ENCODE results near the gene RIT2.

Gene RIT2

DNA sequence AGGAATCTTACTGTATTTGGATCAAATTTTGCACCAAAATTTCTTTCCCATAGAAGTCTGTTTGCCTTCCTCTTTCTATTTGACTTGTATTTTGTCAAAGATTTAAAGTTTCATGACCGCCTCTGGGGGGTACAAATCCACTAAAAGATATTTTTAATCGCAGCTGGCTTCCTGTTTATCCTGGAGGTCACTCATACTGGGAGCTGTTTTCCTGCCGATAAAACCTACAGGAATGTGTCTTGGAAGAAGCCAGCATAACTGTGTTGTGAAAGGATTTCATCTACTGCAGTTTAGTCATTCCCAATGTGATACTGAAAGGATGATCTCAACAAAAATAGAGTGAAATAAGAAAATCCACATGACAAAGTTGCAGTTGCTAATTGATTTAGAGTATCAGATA lies 184.0 kb downstream of the RIT2 start:
- DNase-seq (ENCODE audit: low read depth, low spot score), result no peak

DNA sequence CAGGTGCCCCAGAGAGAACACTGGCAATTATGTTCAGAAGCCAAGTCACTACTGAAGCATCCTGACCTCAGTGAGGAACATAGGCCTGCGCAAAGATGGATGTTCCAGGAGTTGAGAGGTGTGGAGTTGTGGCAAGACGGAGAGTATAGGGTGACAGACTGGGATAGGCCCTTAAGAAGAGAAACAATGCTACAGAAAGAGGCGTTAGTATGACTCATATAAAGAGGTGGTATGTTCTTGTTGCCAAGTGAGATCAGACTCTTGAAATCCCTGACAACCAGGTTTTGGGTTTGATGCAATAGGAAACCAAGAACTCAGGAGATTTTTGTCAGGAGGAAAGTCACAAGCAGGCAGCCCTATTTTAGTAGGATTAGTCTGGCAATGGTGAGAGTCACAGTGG lies 185.6 kb downstream of the RIT2 start:
- DNase-seq (ENCODE audit: low read depth, low spot score), result no peak

DNA sequence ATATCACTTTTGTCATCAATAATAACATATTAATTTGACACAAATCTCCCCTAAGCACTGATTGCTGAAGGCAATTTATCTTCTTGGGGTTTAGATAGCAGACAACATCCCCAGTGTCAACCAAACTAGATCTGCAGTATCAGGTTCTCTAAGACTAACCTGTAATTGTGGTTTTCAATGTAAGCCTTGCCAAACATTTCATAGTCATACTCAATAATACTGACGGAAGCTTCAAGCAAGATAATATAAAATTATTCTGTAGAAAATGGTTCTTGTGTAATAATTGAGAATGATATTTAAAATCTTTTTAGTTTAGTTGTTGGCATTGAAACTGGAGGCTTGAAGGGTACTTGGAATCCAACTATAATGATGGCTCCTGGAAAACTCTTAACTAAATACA lies 186.3 kb downstream of the RIT2 start:
- no peak for DNase-seq (ENCODE audit: low read depth, low spot score)

DNA sequence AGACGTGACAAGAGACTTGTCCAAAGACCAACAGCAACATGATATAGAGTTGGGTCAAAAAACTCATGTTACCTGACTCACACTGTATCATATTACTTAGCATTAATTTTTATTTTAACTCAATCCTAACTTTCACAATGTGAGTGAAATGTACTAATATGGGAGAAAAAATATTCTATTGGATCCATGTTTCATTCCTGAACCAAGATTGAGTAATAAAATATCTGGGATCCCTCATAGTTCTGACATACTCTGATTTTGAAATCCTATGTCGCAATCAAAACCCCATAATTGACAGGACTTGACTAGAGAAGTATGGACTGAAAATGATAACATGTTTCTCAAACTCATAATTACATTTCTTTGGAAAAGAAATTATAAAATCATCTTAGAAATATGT lies 190.4 kb downstream of the RIT2 start:
- DNase-seq (ENCODE audit: low read depth, low spot score), result no peak

DNA sequence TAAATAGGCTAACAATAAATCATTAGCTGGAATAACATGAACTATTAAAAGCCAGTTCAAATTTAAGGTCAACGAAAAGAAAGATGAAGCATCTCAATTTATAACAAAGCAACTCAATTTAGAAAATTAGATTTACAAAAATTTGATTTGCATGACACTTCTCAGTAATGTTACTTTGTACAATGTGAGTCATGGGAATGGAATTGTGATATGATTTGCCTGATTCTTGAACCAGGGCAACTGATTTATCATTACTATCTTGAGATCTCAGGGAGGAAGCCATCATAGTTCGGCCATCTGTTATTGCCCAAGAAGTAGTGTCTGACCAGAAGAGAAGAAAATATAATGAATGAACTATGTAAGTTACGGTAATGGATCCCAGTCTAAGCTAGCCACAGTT lies 193.1 kb downstream of the RIT2 start:
- no peak for DNase-seq (ENCODE audit: low read depth, low spot score)

DNA sequence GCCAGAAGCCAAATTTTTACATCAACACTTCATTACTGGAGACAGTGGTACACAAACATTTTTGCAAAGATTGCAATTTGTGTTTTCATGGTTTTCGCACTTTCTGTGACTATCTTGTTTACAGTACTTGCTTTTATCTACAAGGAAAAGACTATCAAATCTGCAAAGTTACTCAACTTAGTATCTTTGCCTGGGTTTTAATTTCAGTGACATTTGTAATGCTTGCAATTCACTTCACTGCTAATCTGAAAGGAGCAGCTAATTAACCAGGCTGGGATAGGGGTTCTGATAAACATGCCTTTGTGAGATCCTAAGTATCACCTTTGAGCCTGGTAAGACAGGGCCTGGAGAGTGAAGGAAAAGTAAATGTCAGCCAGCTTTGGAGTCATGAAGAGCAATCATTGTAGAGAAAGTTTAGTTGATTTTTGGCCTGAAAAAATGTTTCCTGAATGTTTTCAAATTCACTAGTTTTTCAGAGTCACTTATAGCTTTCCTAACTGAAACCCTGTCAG lies 194.2 kb downstream of the RIT2 start:
- DNase-seq (ENCODE audit: low read depth, low spot score), result no peak

DNA sequence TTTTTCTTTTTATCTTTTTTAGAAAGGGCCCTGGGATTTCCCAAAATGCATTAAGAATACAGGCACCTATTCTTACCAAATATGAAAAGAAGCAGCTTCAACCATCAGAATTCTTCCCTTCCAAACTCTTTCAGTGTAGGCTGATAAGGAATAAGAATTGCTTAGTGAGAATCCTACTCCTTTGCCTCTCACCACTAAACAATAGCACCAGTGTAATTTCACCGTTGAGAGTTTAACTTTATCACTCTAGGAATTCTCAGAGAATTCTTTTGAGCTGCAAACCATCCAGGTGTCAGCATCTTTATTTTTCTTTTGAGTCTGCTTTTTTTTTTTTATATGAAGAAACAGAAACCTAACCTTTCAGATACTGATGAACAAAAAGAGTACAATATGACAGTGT lies 194.9 kb downstream of the RIT2 start:
- no peak for DNase-seq (ENCODE audit: low read depth, low spot score)

DNA sequence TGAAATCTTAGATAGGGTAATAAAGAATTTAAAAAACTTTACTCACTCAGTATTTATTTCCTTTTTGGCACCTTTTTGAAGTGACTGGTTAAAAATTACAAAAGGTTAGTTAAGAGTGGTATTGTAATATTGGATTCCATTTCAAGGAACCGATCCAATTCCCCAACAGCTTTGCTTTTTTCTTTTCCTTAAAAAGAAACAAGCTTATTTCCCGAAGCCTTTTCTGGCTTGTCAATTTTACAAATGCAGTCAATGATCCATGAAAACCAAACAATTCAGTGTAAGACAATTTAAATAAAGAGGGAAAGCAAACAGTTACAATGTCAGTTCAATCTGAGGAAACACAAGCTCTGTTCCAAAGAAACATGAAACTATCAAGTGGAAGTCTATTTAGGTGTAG lies 200.2 kb downstream of the RIT2 start:
- DNase-seq (ENCODE audit: low read depth, low spot score), result no peak

DNA sequence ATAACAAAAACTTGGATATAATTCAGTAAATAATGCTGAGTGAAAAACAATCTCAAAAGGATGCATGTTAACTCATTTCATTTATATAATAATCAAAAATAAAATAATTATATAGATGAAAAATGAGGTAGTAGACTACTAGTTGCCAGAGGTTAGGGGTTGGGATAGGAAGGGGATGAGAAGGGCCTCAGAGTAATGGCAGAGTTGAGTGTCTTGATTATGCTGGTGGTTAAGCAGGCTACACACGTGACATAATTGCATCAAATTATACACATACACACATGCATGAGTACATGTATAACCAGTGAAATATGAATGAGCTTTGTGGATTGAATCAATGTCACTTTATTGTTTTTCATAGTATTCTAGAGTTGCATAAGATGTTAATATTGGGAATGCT lies 201.0 kb downstream of the RIT2 start:
- no peak for DNase-seq (ENCODE audit: low read depth, low spot score)

DNA sequence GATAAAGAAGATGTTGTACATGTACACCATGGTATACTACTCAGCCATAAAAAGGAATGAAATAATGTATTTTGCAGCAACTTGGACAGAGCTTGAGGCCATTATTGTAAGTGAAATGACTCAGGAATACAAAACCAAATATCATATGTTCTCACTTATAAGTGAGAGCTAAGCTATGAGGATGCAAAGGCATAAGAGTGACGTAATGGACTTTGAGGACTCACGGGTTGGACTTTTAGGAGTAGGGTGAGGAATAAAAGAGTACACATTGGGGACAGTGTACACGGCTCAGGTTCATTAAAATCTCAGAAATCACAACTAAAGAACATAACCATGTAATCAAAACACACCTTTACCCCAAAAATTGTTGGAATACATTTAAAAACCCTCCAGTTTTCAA lies 206.4 kb downstream of the RIT2 start:
- DNase-seq (ENCODE audit: low read depth, low spot score), result no peak

DNA sequence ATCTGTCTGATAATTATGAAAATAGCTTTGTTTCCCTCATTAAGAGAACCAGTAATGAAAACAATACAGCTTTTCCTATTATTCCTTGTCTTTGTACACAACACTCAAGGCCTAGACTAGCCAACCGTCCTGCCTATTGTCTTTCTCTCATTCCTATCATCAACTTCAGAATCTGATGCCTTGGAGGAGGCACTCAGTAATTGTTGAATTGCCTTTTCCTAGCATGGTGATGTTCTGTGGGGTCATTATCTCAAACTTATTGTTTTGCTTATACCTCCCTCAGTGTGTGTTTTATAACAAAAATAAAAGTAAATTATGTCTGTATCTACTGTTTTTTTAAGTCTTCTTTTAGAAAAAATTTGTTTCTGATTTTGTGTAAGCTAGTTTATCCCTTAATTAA lies 208.7 kb downstream of the RIT2 start:
- DNase-seq (ENCODE audit: low read depth, low spot score), result no peak

DNA sequence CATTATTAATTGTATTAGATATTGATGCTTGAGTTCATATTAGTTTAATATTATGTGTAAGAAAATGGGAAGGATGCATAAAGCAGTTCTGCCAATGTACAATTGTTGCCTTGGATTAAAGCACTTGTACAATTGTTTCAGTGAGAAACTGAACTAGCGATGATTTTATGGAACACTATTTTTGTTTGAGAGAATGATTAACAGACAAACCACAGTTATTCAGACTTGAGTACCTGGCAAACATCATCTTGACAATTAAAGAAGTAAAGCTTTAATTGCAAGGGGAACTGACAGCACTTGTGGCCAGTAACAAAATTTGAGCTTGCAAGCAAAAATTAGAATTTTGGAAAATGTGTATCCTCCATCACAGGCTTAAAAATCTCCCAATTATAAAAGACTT lies 214.3 kb downstream of the RIT2 start:
- no peak for DNase-seq (ENCODE audit: low read depth, low spot score)

DNA sequence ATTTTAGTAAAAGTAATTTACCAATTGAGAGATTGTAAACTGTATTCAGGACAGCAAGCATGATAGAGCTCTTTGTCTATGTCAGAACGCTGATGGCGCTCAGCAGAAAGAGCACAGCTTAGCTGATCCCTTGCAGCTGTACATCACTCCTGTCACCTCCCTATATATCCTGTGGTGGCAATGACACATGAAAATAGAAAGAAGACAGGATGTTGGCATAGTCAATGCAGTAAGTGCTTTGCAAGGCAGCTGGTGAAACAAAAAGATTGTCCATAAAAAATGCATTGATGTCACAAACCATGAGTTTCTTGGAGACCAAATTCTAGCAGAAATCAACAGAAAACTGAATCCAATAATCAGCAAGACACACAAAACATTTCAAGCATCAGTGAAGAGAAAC lies 221.5 kb downstream of the RIT2 start:
- DNase-seq (ENCODE audit: low read depth, low spot score), result no peak

DNA sequence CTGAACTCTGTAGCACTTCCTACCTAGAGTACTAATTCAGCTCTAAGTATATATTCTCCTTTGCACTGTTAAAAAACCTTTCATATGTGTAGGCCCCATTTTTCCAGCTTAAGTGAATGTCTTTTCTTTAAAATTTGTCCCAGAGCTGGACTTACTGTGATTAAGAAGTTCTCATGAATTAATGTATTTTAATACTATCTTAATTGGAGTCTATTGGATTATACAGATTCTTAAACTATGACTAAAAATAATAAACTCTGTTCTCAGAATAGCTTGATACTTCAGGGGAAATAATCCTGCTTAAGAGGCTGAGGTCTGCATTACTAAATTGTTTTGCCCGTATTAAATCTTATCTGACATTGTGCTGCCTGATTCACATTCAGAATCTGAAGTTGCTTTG lies 223.3 kb downstream of the RIT2 start:
- no peak for DNase-seq (ENCODE audit: low read depth, low spot score)

DNA sequence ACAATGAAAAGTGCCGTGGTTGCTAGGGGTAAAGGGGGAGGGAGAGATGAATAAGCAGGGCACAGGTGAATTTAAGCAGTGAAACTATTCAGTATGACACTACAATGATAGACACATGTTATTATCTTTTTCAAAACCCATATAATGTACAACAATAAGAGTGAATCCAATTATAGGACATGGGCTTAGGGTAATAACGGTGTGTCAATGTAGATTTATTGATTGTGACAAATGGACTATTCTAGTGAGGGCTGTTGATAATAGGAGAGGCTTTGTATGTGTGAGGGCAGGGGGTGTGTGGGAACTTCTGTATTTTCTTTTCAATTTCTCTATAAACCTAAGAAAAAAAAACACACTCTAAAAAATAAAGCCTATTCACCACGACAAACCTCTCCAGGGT lies 223.8 kb downstream of the RIT2 start:
- DNase-seq (ENCODE audit: low read depth, low spot score), result no peak

DNA sequence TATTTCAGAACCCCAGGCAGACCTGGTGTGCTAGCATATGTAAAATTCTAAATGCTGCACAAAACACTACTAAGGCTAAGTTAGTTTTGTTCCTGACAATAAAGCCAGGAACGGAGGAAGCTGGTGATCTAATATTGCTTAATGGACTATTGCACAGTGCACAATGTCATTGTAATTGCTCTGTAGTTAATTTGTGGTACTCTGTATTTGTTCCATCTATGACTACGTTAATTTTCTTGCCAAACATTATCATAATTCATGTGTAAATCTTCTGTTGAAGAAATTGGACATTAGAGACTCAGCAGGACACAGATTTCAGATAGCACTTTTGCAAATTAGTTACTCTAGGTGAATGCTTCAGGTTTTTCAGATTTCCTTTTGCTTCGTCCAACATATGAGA lies 232.3 kb downstream of the RIT2 start:
- no peak for DNase-seq (ENCODE audit: low read depth, low spot score)

DNA sequence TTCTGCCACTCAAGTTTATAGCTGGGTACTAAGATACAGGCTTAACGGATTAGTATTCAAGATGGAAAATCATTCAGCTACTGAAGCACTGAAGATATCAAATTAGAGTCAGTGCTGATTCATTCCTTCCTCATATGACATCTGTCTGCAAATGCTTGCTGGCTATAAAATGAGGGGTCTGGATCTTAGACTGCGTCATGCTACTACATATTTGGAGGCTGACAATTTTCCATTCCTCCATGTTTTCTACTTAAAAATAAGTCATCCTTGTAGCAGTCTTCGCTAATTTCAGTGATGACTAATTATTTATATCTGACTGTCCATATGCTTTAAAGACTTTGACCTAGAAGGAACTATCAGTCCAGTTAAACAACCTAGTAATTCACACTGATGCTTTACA lies 233.4 kb downstream of the RIT2 start:
- no peak for DNase-seq (ENCODE audit: low read depth, low spot score)

DNA sequence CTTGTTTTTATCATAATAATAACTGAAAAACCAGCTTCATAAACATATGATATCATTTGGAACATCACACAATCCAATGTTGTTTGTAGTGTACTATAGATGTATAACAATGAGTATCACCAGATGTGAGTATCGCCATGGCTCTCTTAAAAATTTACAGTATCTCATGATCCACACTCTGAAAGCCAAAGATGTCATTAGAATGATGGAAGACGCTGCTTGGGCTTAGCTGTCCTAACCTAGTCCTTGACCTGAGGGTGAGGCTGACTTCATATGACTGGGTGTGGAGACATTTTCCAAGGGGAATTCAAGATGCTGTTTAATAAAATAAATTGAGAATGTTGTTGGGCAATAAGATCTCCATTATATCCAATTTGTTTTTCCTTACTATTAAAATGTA lies 242.6 kb downstream of the RIT2 start:
- no peak for DNase-seq (ENCODE audit: low read depth, low spot score)

DNA sequence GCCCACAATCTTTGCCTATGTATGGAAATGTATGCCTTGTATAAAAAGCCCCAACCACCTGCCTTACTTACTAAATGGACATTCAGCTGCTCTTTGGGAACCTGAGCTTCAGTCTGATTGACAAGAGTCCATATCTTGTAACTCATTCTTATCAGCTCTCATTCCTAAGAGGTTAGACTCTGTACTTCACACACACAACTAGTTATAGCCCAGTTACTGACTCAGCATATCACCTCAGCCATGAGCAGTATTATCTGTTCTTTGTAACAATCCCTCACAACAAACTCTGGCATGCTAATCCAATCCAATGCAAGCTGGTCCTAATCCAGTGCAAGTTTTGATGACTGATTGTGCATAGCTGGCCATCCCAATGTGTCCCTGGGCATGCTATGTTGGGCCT lies 250.6 kb downstream of the RIT2 start:
- DNase-seq (ENCODE audit: low read depth, low spot score), result no peak

DNA sequence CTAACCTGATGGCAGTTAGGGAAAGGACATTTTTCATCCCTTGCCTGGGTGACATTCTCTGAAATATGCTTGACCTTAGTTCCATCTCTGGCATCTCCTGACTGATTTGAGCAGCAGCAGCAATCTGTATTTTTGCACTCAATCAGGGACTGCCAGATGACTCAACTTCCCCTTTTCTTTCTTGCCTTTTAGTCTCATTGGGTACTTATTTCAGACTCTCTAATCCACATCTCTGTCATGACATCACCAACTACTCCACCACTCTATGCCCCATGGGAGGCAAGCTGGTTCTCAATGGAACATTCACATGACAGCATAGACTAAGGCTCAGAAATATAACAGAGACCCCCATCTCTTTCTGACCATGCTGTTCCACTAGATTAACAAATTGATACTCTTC lies 254.2 kb downstream of the RIT2 start:
- DNase-seq (ENCODE audit: low read depth, low spot score), result no peak

DNA sequence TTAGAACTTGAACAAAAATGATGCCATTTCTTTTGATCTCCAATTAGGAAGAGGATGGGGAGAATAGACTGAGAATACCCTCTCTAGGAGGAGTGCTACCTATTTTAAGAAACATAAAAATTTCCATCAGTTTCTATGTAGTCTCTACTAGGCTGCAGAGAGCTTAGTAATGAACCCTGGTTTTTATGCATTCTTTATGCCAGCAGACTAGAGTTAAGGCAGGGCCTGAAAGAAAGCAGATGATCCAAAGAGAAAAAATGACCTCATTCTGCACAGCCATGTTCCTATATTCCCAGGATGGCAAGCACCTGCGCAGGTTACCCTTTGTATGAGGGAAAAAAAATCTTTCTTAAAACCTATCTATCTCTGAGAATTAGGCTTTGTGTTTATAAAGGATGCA lies 254.9 kb downstream of the RIT2 start:
- DNase-seq (ENCODE audit: low read depth, low spot score), result no peak

DNA sequence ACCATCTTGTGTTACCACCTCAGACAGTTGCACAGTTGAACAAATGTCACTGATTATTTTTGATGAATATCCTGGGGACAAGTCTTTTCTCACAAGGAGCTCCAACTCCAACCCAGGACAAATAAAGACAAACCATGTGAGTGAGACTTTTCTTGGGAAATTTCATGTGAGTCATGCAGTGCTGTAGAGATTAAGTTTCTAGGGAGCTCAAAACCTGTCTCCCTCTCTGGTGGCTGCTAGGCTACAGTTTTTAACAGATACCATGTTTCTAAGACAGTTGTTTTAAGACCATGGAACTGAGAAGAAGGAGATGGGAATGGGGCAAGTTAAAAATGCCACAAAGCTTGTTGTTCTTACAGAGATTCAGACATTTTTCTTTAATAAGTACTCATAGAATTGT lies 255.5 kb downstream of the RIT2 start:
- DNase-seq (ENCODE audit: low read depth, low spot score), result no peak

DNA sequence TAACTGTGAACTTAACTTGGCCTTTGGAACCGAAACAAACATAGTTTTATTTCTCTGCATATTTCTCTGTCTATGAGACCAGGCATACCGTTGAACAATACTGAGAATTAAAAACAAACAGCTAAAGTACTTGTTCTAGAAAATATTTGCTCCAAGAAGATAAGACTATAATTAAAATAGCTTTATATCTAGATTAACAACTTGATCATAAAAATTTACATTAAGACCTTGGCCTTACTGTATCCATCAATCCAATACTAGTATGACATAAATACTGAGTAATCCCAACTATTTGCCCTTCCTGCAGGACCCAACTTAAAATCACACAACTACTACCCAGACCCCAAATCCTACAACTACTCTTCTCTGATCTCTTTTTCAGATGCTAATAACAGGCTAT lies 260.9 kb downstream of the RIT2 start:
- no peak for DNase-seq (ENCODE audit: low read depth, low spot score)

DNA sequence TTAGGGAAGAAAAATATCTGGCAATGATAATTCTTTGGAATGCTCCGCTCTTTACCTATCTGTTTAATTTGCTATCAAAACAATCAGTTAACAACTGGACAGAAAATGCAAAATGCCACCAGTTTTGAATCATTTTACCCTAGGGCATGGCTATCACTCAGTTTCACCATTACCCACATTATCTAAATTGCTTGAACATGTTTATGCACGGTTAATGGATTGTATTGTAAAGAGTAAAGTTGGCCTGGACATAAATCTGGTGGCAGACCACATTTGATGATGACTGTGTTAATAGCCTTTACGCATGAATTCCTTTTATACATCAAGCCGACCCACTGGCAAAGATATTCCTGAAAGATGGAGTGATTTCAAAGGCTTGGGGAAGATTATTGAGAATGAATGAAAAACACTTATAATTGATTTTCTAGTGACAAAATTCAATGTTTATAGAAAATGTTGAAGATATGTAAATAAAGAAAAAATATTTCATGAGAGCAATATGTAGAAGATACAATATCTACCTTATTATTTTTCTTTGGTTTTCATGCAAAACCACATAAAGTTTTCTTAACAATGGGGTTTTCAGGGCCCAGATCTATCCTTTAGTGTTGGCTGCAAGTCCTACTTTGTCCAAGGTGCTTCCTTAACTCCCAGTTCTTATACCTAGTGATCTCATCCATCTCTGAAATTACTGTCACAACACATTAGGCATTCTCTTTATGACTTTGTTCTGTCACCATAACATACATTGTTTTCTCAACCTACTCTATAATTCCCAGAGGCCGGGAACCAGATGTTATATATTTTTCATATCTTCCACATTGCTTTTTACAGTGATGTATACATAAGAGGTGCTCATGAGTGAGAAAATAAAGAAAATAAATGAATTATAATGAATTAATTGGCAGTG lies 265.1 kb downstream of the RIT2 start:
- DNase-seq (ENCODE audit: low read depth, low spot score), result no peak
